ENCODE measurements around the gene SLF2. TPM values are rescaled to one million over a fixed set of nuclear protein-coding genes. Genes with fewer than 3 reads are reported as not detected.

SLF2 gene
- total RNA-seq, 1 experiment from 2014 or later = 14.3 TPM

DNA sequence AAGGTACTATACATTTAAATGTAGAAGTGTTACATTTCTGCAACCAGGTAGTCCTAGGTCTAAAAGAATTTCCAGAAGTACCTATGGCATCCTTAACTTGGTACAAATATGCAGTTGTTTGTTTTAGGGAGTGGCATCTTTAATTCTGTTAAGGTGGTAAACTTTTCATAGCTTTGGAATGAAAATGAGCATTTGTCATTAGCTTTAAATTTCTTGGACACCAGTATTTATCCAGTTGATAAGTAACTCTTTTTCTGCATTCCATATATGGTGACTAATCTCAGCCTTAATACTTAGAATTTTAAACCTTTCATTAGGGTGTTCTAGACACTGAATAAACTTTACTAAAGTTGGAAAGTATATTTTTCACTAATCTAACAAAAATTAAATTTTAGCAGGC is 10.8 kb downstream of the SLF2 start (continued):
- TF ChIP-seq, protein P1, sequence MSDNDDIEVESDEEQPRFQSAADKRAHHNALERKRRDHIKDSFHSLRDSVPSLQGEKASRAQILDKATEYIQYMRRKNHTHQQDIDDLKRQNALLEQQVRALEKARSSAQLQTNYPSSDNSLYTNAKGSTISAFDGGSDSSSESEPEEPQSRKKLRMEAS (CRISPR knock-in tag; IDR thresholded peaks at IDR 0.05) = no peak
- no peak for TF ChIP-seq OVOL2 (CRISPR knock-in tag; IDR thresholded peaks at IDR 0.05; ENCODE audit: borderline replicate concordance)
- TF ChIP-seq TEAD4 (CRISPR knock-in tag; IDR thresholded peaks at IDR 0.05) = no peak
- TF ChIP-seq JUN (CRISPR knock-in tag; IDR thresholded peaks at IDR 0.05) = no peak

DNA sequence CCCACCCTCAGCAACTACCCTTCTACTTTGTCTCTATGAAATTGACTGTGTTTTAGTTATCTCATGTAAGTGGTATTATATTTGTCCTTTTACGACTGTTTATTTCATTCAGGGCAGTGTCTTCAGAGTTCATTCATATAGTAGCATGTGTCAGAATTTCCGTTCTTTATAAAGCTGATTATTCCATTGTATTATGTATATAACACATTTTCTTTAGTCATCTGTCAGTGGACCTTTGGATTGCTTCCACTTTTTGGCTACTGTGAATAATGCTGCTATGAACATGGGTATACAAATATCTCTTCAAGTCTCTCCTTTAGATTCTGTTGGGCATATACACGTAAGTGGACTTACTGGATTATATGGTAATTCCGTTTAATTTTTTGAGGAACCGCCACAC is 14.5 kb downstream of the SLF2 start:
- no peak for TF ChIP-seq TEAD1 (CRISPR knock-in tag; IDR thresholded peaks at IDR 0.05)
- TF ChIP-seq ATF1 (CRISPR knock-in tag; IDR thresholded peaks at IDR 0.05) = no peak
- no peak for TF ChIP-seq RORB (CRISPR knock-in tag; IDR thresholded peaks at IDR 0.05)
- TF ChIP-seq SMAD3 (CRISPR knock-in tag; IDR thresholded peaks at IDR 0.05; ENCODE audit: borderline replicate concordance) = no peak
- TF ChIP-seq, protein P2, sequence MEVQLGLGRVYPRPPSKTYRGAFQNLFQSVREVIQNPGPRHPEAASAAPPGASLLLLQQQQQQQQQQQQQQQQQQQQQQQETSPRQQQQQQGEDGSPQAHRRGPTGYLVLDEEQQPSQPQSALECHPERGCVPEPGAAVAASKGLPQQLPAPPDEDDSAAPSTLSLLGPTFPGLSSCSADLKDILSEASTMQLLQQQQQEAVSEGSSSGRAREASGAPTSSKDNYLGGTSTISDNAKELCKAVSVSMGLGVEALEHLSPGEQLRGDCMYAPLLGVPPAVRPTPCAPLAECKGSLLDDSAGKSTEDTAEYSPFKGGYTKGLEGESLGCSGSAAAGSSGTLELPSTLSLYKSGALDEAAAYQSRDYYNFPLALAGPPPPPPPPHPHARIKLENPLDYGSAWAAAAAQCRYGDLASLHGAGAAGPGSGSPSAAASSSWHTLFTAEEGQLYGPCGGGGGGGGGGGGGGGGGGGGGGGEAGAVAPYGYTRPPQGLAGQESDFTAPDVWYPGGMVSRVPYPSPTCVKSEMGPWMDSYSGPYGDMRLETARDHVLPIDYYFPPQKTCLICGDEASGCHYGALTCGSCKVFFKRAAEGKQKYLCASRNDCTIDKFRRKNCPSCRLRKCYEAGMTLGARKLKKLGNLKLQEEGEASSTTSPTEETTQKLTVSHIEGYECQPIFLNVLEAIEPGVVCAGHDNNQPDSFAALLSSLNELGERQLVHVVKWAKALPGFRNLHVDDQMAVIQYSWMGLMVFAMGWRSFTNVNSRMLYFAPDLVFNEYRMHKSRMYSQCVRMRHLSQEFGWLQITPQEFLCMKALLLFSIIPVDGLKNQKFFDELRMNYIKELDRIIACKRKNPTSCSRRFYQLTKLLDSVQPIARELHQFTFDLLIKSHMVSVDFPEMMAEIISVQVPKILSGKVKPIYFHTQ (CRISPR knock-in tag; IDR thresholded peaks at IDR 0.05) = no peak
- H3K27ac Mint-ChIP-seq = peak overlapping the region; percentile 4; the same call in 1 of the 2 replicates

DNA sequence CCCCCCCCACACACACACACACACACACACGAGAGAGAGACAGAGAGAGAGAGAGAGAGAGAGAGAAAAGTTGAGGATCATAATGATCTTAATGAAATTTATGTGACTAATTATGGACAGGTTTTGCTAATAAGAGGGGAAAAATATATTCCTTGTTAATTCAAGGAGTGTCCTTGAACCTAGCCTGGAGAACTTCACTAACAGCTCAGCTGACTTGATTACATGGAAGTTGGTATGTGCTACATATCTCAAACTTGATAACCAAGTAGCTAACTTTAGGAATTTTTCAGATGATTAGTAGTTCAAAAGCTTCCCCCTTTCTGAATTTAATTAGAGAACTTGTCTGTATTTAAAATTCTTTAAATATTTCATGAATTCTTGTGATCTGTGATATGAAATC is 15.3 kb downstream of the SLF2 start:
- ATAC-seq (no peak), DNase-seq (ENCODE audit: low spot score) (no peak)
- POLR2A ChIA-PET = no interaction called here
- TF ChIP-seq SMAD4 (CRISPR knock-in tag; IDR thresholded peaks at IDR 0.05) = no peak
- no peak for TF ChIP-seq ZNF263 (CRISPR knock-in tag; IDR thresholded peaks at IDR 0.05; ENCODE audit: low read depth)
- no peak for TF ChIP-seq MYBL2 (CRISPR knock-in tag; IDR thresholded peaks at IDR 0.05)
- no peak for TF ChIP-seq NFE2L1 (CRISPR knock-in tag; IDR thresholded peaks at IDR 0.05)
- no peak for TF ChIP-seq TEAD1 (CRISPR knock-in tag; IDR thresholded peaks at IDR 0.05)
- TF ChIP-seq, protein P3, sequence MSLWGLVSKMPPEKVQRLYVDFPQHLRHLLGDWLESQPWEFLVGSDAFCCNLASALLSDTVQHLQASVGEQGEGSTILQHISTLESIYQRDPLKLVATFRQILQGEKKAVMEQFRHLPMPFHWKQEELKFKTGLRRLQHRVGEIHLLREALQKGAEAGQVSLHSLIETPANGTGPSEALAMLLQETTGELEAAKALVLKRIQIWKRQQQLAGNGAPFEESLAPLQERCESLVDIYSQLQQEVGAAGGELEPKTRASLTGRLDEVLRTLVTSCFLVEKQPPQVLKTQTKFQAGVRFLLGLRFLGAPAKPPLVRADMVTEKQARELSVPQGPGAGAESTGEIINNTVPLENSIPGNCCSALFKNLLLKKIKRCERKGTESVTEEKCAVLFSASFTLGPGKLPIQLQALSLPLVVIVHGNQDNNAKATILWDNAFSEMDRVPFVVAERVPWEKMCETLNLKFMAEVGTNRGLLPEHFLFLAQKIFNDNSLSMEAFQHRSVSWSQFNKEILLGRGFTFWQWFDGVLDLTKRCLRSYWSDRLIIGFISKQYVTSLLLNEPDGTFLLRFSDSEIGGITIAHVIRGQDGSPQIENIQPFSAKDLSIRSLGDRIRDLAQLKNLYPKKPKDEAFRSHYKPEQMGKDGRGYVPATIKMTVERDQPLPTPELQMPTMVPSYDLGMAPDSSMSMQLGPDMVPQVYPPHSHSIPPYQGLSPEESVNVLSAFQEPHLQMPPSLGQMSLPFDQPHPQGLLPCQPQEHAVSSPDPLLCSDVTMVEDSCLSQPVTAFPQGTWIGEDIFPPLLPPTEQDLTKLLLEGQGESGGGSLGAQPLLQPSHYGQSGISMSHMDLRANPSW (CRISPR knock-in tag; conservative IDR thresholded peaks at IDR 0.05; ENCODE audit: low read depth) = no peak
- no peak for TF ChIP-seq GABPB1 (CRISPR knock-in tag; IDR thresholded peaks at IDR 0.05)
- Mint-ChIP-seq H3K27me3 (ENCODE audit: low read depth) (no peaks in the 10 kb centered on the region), H3K36me3 (peaks cover 50% of the 10 kb centered on the region), H3K27ac (no peak overlapping the region), H3K4me3 (no peak overlapping the region), H3K4me1 (peaks cover 3% of the 10 kb centered on the region), H3K9me3 (no peaks in the 10 kb centered on the region)
- CTCF ChIA-PET = interaction anchor here (1.4 kb wide), 1 partner anchor 15 kb away, joined by 3 read pairs; no protein-coding TSS in a partner anchor

More for the DNA sequence above, 14.5 kb downstream of the SLF2 start:
- no peaks in the 10 kb centered on the region for H3K9me3 Mint-ChIP-seq
- ATAC-seq (no peak), DNase-seq (ENCODE audit: low spot score) (no peak)
- POLR2A ChIA-PET = no interaction called here
- H3K36me3 Mint-ChIP-seq = peaks cover 49% of the 10 kb centered on the region
- no peak overlapping the region for H3K4me3 Mint-ChIP-seq
- peaks cover 3% of the 10 kb centered on the region for H3K4me1 Mint-ChIP-seq
- CTCF ChIA-PET = no interaction called here
- H3K27me3 Mint-ChIP-seq (ENCODE audit: low read depth) = no peaks in the 10 kb centered on the region

DNA sequence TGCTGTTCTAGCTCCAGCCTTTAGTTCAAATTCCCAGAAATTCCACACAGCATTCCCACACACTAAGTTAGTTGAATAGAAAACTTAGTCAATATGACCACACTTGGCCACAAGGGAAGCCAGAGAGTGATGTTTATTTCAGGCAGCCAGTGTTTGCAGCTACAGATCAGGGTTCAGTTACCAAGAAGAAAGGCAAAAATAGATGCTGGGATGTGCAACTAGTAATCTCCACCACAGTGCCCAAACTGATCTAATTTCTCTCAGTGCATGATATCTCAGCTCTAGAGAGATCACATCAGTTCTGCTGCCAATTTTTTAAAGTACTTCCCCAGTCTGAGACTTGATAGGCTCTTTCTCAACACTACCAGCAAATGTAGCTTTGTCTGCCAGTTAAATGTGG is 17.6 kb downstream of the SLF2 start:
- no peak overlapping the region for H3K27ac Mint-ChIP-seq
- ChIA-PET CTCF (interaction anchor here (0.6 to 0.8 kb wide), 2 partner anchors 9 to 26 kb away, joined by 3 to 4 read pairs; no protein-coding TSS in a partner anchor), POLR2A (no interaction called here)
- peaks cover 3% of the 10 kb centered on the region for H3K4me1 Mint-ChIP-seq
- ATAC-seq = no peak
- TF ChIP-seq, protein P4, sequence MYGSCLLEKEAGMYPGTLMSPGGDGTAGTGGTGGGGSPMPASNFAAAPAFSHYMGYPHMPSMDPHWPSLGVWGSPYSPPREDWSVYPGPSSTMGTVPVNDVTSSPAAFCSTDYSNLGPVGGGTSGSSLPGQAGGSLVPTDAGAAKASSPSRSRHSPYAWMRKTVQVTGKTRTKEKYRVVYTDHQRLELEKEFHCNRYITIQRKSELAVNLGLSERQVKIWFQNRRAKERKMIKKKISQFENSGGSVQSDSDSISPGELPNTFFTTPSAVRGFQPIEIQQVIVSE (CRISPR knock-in tag; IDR thresholded peaks at IDR 0.05; ENCODE audit: borderline replicate concordance) = no peak
- no peak for TF ChIP-seq NFATC4 (CRISPR knock-in tag; IDR thresholded peaks at IDR 0.05)
- TF ChIP-seq, protein P5, sequence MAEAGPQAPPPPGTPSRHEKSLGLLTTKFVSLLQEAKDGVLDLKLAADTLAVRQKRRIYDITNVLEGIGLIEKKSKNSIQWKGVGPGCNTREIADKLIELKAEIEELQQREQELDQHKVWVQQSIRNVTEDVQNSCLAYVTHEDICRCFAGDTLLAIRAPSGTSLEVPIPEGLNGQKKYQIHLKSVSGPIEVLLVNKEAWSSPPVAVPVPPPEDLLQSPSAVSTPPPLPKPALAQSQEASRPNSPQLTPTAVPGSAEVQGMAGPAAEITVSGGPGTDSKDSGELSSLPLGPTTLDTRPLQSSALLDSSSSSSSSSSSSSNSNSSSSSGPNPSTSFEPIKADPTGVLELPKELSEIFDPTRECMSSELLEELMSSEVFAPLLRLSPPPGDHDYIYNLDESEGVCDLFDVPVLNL (CRISPR knock-in tag; IDR thresholded peaks at IDR 0.05; ENCODE audit: borderline replicate concordance, low read depth) = no peak
- TF ChIP-seq, protein P6, sequence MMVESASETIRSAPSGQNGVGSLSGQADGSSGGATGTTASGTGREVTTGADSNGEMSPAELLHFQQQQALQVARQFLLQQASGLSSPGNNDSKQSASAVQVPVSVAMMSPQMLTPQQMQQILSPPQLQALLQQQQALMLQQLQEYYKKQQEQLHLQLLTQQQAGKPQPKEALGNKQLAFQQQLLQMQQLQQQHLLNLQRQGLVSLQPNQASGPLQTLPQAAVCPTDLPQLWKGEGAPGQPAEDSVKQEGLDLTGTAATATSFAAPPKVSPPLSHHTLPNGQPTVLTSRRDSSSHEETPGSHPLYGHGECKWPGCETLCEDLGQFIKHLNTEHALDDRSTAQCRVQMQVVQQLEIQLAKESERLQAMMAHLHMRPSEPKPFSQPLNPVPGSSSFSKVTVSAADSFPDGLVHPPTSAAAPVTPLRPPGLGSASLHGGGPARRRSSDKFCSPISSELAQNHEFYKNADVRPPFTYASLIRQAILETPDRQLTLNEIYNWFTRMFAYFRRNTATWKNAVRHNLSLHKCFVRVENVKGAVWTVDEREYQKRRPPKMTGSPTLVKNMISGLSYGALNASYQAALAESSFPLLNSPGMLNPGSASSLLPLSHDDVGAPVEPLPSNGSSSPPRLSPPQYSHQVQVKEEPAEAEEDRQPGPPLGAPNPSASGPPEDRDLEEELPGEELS (CRISPR knock-in tag; IDR thresholded peaks at IDR 0.05) = no peak
- TF ChIP-seq FOXP1 (CRISPR knock-in tag; IDR thresholded peaks at IDR 0.05; ENCODE audit: borderline replicate concordance) = no peak
- H3K4me3 Mint-ChIP-seq = no peak overlapping the region
- no peaks in the 10 kb centered on the region for H3K9me3 Mint-ChIP-seq
- H3K36me3 Mint-ChIP-seq = peaks cover 44% of the 10 kb centered on the region
- H3K27me3 Mint-ChIP-seq (ENCODE audit: low read depth) = no peaks in the 10 kb centered on the region
- no peak for DNase-seq (ENCODE audit: low spot score)

Data from WTC11 (cell line).